Uterine smooth muscle cell (primary cell): ENCODE results near the gene IREB2. TPM values are rescaled to one million over a fixed set of nuclear protein-coding genes. Genes with fewer than 3 reads are reported as not detected.

Experiments used
- total RNA-seq: library from RNA; depleted of rRNA; stranded (reverse); fragments of >200 nt; gene quantifications from 2 replicates; pipeline ENCODE4 v1.2.3, GENCODE V29; 2014

Gene IREB2
- 23.4 and 25.9 TPM in 2 replicates for total RNA-seq

GRCh38 chr15:78437762-78438618 is at the start of gene IREB2:
Gene IREB2, plus strand, starts transcription at chr15:78438216. Its CDS starts 122 bp downstream, at chr15:78438338.

DNA sequence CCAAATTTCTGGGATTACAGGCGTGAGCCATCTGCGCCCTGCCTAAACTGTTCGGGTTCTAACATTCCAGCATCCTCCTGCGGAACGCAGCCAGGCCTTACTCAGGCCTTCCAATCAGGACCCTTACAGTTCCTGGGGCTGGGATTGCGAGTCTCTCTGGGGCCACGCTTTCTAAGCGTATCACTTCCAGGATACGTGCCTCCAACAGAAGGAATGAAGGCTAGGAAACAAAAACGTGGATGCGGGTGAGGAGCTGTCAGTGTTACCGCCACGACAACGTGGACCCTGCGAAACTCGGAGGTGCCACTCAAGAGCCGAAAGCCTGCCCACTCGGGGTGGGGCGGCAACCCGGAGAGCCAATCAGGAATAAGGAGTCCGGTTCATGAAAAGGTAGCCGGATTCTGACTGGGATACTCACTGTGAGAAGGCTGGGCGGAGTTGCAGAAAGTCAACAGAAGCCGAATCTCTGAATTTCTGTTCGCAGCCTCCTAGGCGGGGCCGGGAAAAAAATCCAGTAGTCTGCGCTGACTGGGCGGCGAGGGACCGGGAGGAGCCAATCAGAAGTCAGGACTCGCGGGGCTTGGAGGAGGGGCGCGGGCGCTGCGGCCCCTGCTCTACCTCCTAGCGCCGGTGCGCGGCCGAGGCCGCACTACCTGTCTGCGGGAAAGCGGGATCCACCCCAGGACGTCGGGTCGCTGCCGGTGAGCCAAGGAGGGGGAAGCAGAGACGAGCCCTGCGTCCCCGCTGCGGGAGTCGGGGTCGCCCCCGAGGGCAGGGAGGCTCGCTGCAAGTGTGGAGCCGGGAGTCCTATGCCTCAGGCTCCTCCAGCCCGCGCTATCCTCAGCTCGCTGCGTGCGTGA is 69.2 kb downstream of the IREB2 start, which contains the start of gene HYKK:
TSS of gene HYKK (plus strand) at position 607 of the 860 bp plus-strand sequence. CDS start 5,512 bp downstream, outside the sequence.

GRCh38 chr15:78540141-78540870 is 102.3 kb downstream of the IREB2 start, which contains the start of gene PSMA4:
Gene PSMA4, plus strand, starts transcription at chr15:78540444. Its CDS starts 1,484 bp downstream, at chr15:78541928.

Other genes with a start within 250 kb of the IREB2 start
- gene ACSBG1, start 203.7 kb upstream of the IREB2 start, total RNA-seq, result under 0.01 and 0.25 TPM in 2 replicates
- 5.4 and 5.9 TPM in 2 replicates for gene DNAJA4, start 173.7 kb upstream of the IREB2 start, total RNA-seq
- 78.7 and 96.1 TPM in 2 replicates for gene SKIC8, start 138.6 kb upstream of the IREB2 start, total RNA-seq
- not detected in 2 replicates for gene CRABP1, start 97.9 kb upstream of the IREB2 start, total RNA-seq
- 2.7 and 4.9 TPM in 2 replicates for gene HYKK, start 69.4 kb downstream of the IREB2 start, total RNA-seq
- 221 and 428 TPM in 2 replicates for gene PSMA4, start 102.2 kb downstream of the IREB2 start, total RNA-seq
- 1.6 and 5.1 TPM in 2 replicates for gene CHRNA5, start 127.3 kb downstream of the IREB2 start, total RNA-seq
- gene CHRNA3, start 182.8 kb downstream of the IREB2 start, total RNA-seq, result not detected in 2 replicates
- not detected in 2 replicates for gene CHRNB4, start 203.0 kb downstream of the IREB2 start, total RNA-seq